ENCODE measurements around the gene RDH8. TPM values are rescaled to one million over a fixed set of nuclear protein-coding genes. Genes with fewer than 3 reads are reported as not detected.

The RDH8 gene
- 0.39 TPM in 1 of 2 replicates, not detected in the other for total RNA-seq

GRCh38 chr19:10013316-10013715, at the start of gene RDH8:
Gene RDH8 (plus strand): TSS chr19:10013483. CDS start chr19:10013498, 15 bp downstream.

GRCh38 chr19:10010247-10010691, 3.0 kb upstream of the RDH8 start, which contains the start of gene COL5A3:
Gene COL5A3 (minus strand): TSS chr19:10010504. CDS start chr19:10010385, 119 bp downstream.

Small RNA genes within 50 kb of the gene (small RNA-seq; reads per million reads assigned to genes)
- gene MIR5589 = not detected

Other genes with a start within 250 kb of the RDH8 start
- gene ZNF846, start 244.7 kb upstream of the RDH8 start, total RNA-seq = 5.5 and 9.6 TPM in 2 replicates
- 19.2 and 19.8 TPM in 2 replicates for gene FBXL12, start 194.4 kb upstream of the RDH8 start, total RNA-seq
- gene UBL5, start 185.6 kb upstream of the RDH8 start, total RNA-seq = 123 and 193 TPM in 2 replicates
- 73.9 and 81.9 TPM in 2 replicates for gene PIN1, start 178.2 kb upstream of the RDH8 start, total RNA-seq
- gene OLFM2, start 77.0 kb upstream of the RDH8 start, total RNA-seq = 0.59 and 5.1 TPM in 2 replicates
- gene COL5A3, start 3.0 kb upstream of the RDH8 start, total RNA-seq = 11.1 and 18.7 TPM in 2 replicates
- 13.1 and 16.2 TPM in 2 replicates for gene SHFL, start 72.8 kb downstream of the RDH8 start, total RNA-seq
- 0.37 TPM in 1 of 2 replicates, not detected in the other for gene ANGPTL6, start 89.2 kb downstream of the RDH8 start, total RNA-seq
- 35.6 and 45.5 TPM in 2 replicates for gene PPAN, start 92.9 kb downstream of the RDH8 start, total RNA-seq
- gene P2RY11, start 98.2 kb downstream of the RDH8 start, total RNA-seq = 2.9 and 3.5 TPM in 2 replicates
- gene EIF3G, start 106.4 kb downstream of the RDH8 start, total RNA-seq = 237 and 313 TPM in 2 replicates
- gene DNMT1, start 181.5 kb downstream of the RDH8 start, total RNA-seq = 82.7 and 148 TPM in 2 replicates
- 37.5 and 56.1 TPM in 2 replicates for gene S1PR2, start 217.8 kb downstream of the RDH8 start, total RNA-seq
- 70.9 and 71.2 TPM in 2 replicates for gene MRPL4, start 238.7 kb downstream of the RDH8 start, total RNA-seq